HL-60 (cell line): Measurements from ENCODE around the gene IL3RA.

ENCODE experiments used
- TF ChIP-seq, protein P1 (sequence below): IDR thresholded peaks from 2 replicates; pipeline ENCODE4 v1.6.1; 2012; ENCODE audit warnings: low read depth; ENCODE audit not compliant: insufficient replicate concordance
- TF ChIP-seq, protein P2 (sequence below): IDR thresholded peaks from one replicate; pipeline ENCODE4 v1.5.1; 2011; ENCODE audit warnings: low read length, control low read depth, inconsistent platforms; ENCODE audit not compliant: insufficient read depth

DNA sequence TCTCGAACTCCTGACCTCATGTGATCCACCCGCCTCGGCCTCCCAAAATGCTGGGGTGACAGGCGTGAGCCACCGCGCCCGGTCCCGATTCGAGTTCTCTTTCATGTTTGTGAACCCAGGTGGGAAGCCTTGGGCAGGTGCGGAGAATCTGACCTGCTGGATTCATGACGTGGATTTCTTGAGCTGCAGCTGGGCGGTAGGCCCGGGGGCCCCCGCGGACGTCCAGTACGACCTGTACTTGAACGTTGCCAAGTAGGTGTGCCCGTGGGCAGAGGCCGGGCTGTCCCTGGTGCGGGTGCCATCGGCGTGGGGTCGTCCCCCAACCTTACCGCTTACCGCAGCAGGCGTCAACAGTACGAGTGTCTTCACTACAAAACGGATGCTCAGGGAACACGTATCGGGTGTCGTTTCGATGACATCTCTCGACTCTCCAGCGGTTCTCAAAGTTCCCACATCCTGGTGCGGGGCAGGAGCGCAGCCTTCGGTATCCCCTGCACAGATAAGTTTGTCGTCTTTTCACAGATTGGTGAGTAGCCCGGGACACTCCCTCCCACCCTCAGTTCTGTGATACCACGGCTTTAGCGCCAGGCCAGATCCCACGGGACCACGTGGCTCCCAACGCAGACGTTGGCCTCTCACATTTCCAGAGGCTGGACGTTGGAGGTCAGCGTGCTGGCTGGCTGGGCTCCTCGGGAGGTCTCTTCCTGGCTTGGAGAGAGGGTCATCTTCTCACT is 15.6 kb downstream of the IL3RA start:
- TF ChIP-seq, protein P1, sequence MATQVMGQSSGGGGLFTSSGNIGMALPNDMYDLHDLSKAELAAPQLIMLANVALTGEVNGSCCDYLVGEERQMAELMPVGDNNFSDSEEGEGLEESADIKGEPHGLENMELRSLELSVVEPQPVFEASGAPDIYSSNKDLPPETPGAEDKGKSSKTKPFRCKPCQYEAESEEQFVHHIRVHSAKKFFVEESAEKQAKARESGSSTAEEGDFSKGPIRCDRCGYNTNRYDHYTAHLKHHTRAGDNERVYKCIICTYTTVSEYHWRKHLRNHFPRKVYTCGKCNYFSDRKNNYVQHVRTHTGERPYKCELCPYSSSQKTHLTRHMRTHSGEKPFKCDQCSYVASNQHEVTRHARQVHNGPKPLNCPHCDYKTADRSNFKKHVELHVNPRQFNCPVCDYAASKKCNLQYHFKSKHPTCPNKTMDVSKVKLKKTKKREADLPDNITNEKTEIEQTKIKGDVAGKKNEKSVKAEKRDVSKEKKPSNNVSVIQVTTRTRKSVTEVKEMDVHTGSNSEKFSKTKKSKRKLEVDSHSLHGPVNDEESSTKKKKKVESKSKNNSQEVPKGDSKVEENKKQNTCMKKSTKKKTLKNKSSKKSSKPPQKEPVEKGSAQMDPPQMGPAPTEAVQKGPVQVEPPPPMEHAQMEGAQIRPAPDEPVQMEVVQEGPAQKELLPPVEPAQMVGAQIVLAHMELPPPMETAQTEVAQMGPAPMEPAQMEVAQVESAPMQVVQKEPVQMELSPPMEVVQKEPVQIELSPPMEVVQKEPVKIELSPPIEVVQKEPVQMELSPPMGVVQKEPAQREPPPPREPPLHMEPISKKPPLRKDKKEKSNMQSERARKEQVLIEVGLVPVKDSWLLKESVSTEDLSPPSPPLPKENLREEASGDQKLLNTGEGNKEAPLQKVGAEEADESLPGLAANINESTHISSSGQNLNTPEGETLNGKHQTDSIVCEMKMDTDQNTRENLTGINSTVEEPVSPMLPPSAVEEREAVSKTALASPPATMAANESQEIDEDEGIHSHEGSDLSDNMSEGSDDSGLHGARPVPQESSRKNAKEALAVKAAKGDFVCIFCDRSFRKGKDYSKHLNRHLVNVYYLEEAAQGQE: no peak
- TF ChIP-seq, protein P2, sequence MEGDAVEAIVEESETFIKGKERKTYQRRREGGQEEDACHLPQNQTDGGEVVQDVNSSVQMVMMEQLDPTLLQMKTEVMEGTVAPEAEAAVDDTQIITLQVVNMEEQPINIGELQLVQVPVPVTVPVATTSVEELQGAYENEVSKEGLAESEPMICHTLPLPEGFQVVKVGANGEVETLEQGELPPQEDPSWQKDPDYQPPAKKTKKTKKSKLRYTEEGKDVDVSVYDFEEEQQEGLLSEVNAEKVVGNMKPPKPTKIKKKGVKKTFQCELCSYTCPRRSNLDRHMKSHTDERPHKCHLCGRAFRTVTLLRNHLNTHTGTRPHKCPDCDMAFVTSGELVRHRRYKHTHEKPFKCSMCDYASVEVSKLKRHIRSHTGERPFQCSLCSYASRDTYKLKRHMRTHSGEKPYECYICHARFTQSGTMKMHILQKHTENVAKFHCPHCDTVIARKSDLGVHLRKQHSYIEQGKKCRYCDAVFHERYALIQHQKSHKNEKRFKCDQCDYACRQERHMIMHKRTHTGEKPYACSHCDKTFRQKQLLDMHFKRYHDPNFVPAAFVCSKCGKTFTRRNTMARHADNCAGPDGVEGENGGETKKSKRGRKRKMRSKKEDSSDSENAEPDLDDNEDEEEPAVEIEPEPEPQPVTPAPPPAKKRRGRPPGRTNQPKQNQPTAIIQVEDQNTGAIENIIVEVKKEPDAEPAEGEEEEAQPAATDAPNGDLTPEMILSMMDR: no peak
